SU-DHL-6 (cell line): ENCODE results near the gene WTAP.

Experiments used
- H2AFZ ChIP-seq: fragments of 200-600 bp; sonication (generic); 2 replicates; pipeline ENCODE4 v1.6.1; 2014; ENCODE audit warnings: low read depth, mild to moderate bottlenecking, moderate library complexity, mixed read lengths, antibody characterized with exemption, low read length; ENCODE audit not compliant: severe bottlenecking
- H3F3A ChIP-seq: fragments of 200-600 bp; shearing (Covaris generic); 2 replicates; pipeline ENCODE4 v1.6.0; 2016; ENCODE audit warnings: antibody characterized with exemption, mild to moderate bottlenecking; ENCODE audit not compliant: insufficient read depth
- H3K27ac ChIP-seq: fragments of 200-600 bp; sonication (generic); 2 replicates; pipeline ENCODE4 v1.5.1; 2016; ENCODE audit warnings: low read depth, mild to moderate bottlenecking, low read length, moderate library complexity, mixed read lengths
- H3K27me3 ChIP-seq: fragments of 200-600 bp; sonication (generic), shearing (Covaris generic); 2 replicates; pipeline ENCODE4 v1.6.0; 2014; ENCODE audit warnings: mild to moderate bottlenecking, low read length
- H3K36me3 ChIP-seq: fragments of 200-600 bp; sonication (generic); 2 replicates; pipeline ENCODE4 v1.6.1; 2014; ENCODE audit warnings: mild to moderate bottlenecking, low read length, mixed read lengths
- H3K4me2 ChIP-seq: fragments of 300-600, 200-600 bp; shearing (Covaris generic), sonication (generic); 2 replicates; pipeline ENCODE4 v1.6.0; 2014; ENCODE audit warnings: low read length, low read depth, mild to moderate bottlenecking; ENCODE audit not compliant: poor library complexity, severe bottlenecking
- H3K4me3 ChIP-seq: fragments of 200-600 bp; sonication (generic); 2 replicates; pipeline ENCODE4 v1.5.1; 2014; ENCODE audit warnings: antibody characterized with exemption, low read length, mild to moderate bottlenecking, mixed read lengths; ENCODE audit not compliant: insufficient read depth, poor library complexity, severe bottlenecking
- H3K79me2 ChIP-seq: fragments of 200-600 bp; sonication (generic); 2 replicates; pipeline ENCODE4 v1.6.1; 2014; ENCODE audit warnings: mild to moderate bottlenecking, low read length, moderate library complexity; ENCODE audit not compliant: insufficient read depth
- H3K9ac ChIP-seq: fragments of 200-600 bp; sonication (generic); 2 replicates; pipeline ENCODE4 v1.7.0; 2014; ENCODE audit warnings: mild to moderate bottlenecking, low read length
- H3K9me2 ChIP-seq: fragments of 200-600 bp; sonication (generic); replicated peaks from 2 replicates; pipeline ENCODE4 v1.6.1; 2014; ENCODE audit warnings: low read length; ENCODE audit not compliant: insufficient read depth
- H3K9me3 ChIP-seq: fragments of 200-600 bp; sonication (generic); 2 replicates; pipeline ENCODE4 v1.6.1; 2014; ENCODE audit warnings: low read length, mixed read lengths; ENCODE audit not compliant: insufficient read depth
- H4K20me1 ChIP-seq: fragments of 200-600 bp; sonication (generic); 2 replicates; pipeline ENCODE4 v1.6.1; 2014; ENCODE audit warnings: low read depth, mild to moderate bottlenecking, antibody characterized with exemption, low read length, moderate library complexity, mixed read lengths
- EZH2phosphoT487 ChIP-seq: fragments of 200-600 bp; sonication (generic), shearing (Covaris generic); conservative IDR thresholded peaks from 2 replicates; pipeline ENCODE4 v1.6.1; 2018; ENCODE audit warnings: mild to moderate bottlenecking, antibody characterized with exemption, low read length, moderate library complexity, mixed read lengths
- TF ChIP-seq, protein P1 (sequence below): fragments of 200-600 bp; sonication (generic); IDR thresholded peaks from one replicate; pipeline ENCODE4 v1.5.1; 2017; ENCODE audit warnings: antibody characterized with exemption, mild to moderate bottlenecking, low read length, moderate library complexity; ENCODE audit not compliant: insufficient read depth, poor library complexity, severe bottlenecking

Gene WTAP

GRCh38 chr6:159691133-159691962 lies 36.0 kb upstream of the WTAP start:
- no peaks in the 10 kb centered on the region for H4K20me1 ChIP-seq
- H3K36me3 ChIP-seq, result no peaks in the 10 kb centered on the region; the same call in 1 of the 2 replicates
- TF ChIP-seq EZH2phosphoT487, result no peak
- TF ChIP-seq, protein P1, sequence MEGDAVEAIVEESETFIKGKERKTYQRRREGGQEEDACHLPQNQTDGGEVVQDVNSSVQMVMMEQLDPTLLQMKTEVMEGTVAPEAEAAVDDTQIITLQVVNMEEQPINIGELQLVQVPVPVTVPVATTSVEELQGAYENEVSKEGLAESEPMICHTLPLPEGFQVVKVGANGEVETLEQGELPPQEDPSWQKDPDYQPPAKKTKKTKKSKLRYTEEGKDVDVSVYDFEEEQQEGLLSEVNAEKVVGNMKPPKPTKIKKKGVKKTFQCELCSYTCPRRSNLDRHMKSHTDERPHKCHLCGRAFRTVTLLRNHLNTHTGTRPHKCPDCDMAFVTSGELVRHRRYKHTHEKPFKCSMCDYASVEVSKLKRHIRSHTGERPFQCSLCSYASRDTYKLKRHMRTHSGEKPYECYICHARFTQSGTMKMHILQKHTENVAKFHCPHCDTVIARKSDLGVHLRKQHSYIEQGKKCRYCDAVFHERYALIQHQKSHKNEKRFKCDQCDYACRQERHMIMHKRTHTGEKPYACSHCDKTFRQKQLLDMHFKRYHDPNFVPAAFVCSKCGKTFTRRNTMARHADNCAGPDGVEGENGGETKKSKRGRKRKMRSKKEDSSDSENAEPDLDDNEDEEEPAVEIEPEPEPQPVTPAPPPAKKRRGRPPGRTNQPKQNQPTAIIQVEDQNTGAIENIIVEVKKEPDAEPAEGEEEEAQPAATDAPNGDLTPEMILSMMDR, result peak; percentile 73
- H3F3A ChIP-seq, result peaks cover 10% of the 10 kb centered on the region; the same call in 1 of the 2 replicates
- peaks cover 6% of the 10 kb centered on the region; the same call in 1 of the 2 replicates for H3K79me2 ChIP-seq
- H3K9me2 ChIP-seq, result no peaks in the 10 kb centered on the region
- peak overlapping the region; percentile 39; the same call in 1 of the 2 replicates for H3K27ac ChIP-seq
- H3K9ac ChIP-seq, result peak overlapping the region; percentile 82
- H3K4me2 ChIP-seq, result peak overlapping the region; percentile 90
- H3K9me3 ChIP-seq, result no peaks in the 10 kb centered on the region
- H2AFZ ChIP-seq, result peak overlapping the region; percentile 52
- peak overlapping the region; percentile 49 for H3K4me3 ChIP-seq
- no peaks in the 10 kb centered on the region for H3K27me3 ChIP-seq

DNA sequence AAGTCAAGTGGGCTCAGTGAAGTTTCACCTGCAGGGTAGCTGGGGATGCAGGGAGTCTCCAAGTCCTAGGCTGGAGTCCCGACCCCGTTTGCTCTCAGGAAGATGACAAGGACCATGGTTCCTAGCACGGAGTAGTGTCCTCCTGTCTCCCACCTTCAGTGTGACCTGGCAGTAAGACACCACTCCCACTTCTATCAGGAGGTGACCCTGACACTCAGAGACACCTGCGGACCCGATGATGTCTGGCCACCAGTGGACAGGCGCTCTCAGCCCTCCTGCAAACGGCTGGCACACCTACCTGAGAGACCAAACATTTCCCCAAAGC lies 35.4 kb upstream of the WTAP start:
- peak overlapping the region; percentile 49 for H3K4me3 ChIP-seq
- H3F3A ChIP-seq, result peaks cover 10% of the 10 kb centered on the region; the same call in 1 of the 2 replicates
- H3K9me3 ChIP-seq, result no peaks in the 10 kb centered on the region
- peaks cover 6% of the 10 kb centered on the region; the same call in 1 of the 2 replicates for H3K79me2 ChIP-seq
- peak overlapping the region; percentile 82 for H3K9ac ChIP-seq
- peak overlapping the region; percentile 39 for H3K27ac ChIP-seq
- H4K20me1 ChIP-seq, result no peaks in the 10 kb centered on the region
- H3K4me2 ChIP-seq, result peak overlapping the region; percentile 90
- H3K9me2 ChIP-seq, result no peaks in the 10 kb centered on the region
- TF ChIP-seq, protein P1, result no peak
- TF ChIP-seq EZH2phosphoT487, result no peak
- no peaks in the 10 kb centered on the region for H3K27me3 ChIP-seq
- H2AFZ ChIP-seq, result peak overlapping the region; percentile 52
- H3K36me3 ChIP-seq, result no peaks in the 10 kb centered on the region; the same call in 1 of the 2 replicates

- peak overlapping the region; percentile 52 for H2AFZ ChIP-seq
Measured at GRCh38 chr6:159692303-159693127, 34.8 kb upstream of the WTAP start.

More at GRCh38 chr6:159692303-159693127, 34.8 kb upstream of the WTAP start:
- Histone ChIP-seq H3K4me2 (peak overlapping the region; percentile 90), H3K36me3 (no peaks in the 10 kb centered on the region), H3K9me2 (no peaks in the 10 kb centered on the region), H3K4me3 (peak overlapping the region; percentile 49), H4K20me1 (no peaks in the 10 kb centered on the region), H3K9me3 (no peaks in the 10 kb centered on the region), H3K79me2 (peaks cover 6% of the 10 kb centered on the region; the same call in 1 of the 2 replicates), H3K27me3 (no peaks in the 10 kb centered on the region), H3K9ac (peak overlapping the region; percentile 82), H3K27ac (peak overlapping the region; percentile 39), H3F3A (peaks cover 10% of the 10 kb centered on the region; the same call in 1 of the 2 replicates)
- no peak for TF ChIP-seq EZH2phosphoT487
- TF ChIP-seq, protein P1, result no peak
